WTC11 (cell line): ENCODE results near the gene TMEM271.

Experiments
- TF ChIP-seq, protein P1 (sequence below): sonication (generic); formaldehyde crosslinking; IDR thresholded peaks from 2 replicates; pipeline ENCODE4 v1.8.1; 2022; ENCODE audit warnings: low read depth, missing genetic modification reagents, borderline replicate concordance
- TF ChIP-seq, protein P2 (sequence below): fragments of 200-600 bp; IDR thresholded peaks from 2 replicates; pipeline ENCODE4 v1.8.0; 2022; ENCODE audit warnings: antibody characterized with exemption

DNA sequence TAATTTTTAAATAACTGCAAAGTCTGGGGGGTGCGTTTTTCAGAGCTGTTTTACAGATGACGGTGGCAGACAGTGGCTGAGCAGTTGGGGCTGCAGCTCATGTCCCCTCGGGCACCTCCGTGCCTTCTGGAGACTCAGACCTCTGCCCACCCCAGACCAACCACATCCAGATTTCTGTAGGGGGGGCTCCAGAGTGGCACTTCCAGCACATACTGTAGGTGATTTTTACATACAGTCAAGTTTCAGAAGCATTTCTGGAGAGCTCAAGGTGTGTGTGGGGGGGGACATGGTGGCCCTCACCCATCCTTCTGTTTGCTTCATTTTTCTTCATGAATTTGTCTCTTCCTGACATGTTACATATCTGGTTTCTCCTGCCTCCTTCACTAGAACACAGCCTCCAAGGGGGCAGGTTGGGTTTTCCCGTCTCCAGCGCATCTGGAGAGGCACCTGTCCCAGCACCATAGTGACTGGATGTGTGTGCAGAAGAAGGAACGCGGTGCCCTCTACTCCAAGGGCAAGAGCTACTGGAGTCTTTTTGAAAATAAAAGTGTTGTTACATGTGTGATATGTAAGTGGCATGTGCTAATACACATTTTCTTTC, 37.5 kb downstream of the TMEM271 start:
- TF ChIP-seq, protein P1, sequence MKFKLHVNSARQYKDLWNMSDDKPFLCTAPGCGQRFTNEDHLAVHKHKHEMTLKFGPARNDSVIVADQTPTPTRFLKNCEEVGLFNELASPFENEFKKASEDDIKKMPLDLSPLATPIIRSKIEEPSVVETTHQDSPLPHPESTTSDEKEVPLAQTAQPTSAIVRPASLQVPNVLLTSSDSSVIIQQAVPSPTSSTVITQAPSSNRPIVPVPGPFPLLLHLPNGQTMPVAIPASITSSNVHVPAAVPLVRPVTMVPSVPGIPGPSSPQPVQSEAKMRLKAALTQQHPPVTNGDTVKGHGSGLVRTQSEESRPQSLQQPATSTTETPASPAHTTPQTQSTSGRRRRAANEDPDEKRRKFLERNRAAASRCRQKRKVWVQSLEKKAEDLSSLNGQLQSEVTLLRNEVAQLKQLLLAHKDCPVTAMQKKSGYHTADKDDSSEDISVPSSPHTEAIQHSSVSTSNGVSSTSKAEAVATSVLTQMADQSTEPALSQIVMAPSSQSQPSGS (CRISPR knock-in tag): no peak
- TF ChIP-seq, protein P2, sequence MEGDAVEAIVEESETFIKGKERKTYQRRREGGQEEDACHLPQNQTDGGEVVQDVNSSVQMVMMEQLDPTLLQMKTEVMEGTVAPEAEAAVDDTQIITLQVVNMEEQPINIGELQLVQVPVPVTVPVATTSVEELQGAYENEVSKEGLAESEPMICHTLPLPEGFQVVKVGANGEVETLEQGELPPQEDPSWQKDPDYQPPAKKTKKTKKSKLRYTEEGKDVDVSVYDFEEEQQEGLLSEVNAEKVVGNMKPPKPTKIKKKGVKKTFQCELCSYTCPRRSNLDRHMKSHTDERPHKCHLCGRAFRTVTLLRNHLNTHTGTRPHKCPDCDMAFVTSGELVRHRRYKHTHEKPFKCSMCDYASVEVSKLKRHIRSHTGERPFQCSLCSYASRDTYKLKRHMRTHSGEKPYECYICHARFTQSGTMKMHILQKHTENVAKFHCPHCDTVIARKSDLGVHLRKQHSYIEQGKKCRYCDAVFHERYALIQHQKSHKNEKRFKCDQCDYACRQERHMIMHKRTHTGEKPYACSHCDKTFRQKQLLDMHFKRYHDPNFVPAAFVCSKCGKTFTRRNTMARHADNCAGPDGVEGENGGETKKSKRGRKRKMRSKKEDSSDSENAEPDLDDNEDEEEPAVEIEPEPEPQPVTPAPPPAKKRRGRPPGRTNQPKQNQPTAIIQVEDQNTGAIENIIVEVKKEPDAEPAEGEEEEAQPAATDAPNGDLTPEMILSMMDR: no peak
